Calu3 (cell line): ENCODE measurements around the gene STEAP2. TPM values are rescaled to one million over a fixed set of nuclear protein-coding genes. Genes with fewer than 3 reads are reported as not detected.

Experiments
- BruUV-seq: library from RNA; stranded (reverse); fragments of 400-500 nt; replicated peaks from 2 replicates; lab custom pipeline; 2021; lab: Mats Ljungman, UMichigan
- CTCF ChIA-PET: fragments of 300-600 bp; sonication (Branson Sonifier 250); formaldehyde crosslinking; loops from one replicate; lab custom pipeline; 2022; ENCODE audit warnings: antibody characterized with exemption; lab: Charles Lee
- DNase-seq: peaks from one replicate; pipeline ENCODE4 v3.0.0; 2022
- H3K27ac Mint-ChIP-seq: one replicate; pipeline ENCODE4 v1.8.0; 2022; ENCODE audit warnings: mixed read lengths; ENCODE audit not compliant: unreplicated experiment
- H3K27me3 Mint-ChIP-seq: one replicate; pipeline ENCODE4 v1.8.0; 2022; ENCODE audit warnings: mixed read lengths; ENCODE audit not compliant: unreplicated experiment
- H3K36me3 Mint-ChIP-seq: one replicate; pipeline ENCODE4 v1.8.0; 2022; ENCODE audit warnings: mild to moderate bottlenecking, moderate library complexity, mixed read lengths; ENCODE audit not compliant: insufficient read depth, unreplicated experiment
- H3K4me1 Mint-ChIP-seq: one replicate; pipeline ENCODE4 v1.8.0; 2022; ENCODE audit warnings: mild to moderate bottlenecking, low read depth, mixed read lengths; ENCODE audit not compliant: unreplicated experiment
- H3K4me3 Mint-ChIP-seq: one replicate; pipeline ENCODE4 v1.8.0; 2022; ENCODE audit warnings: mild to moderate bottlenecking, low read depth, moderate library complexity, mixed read lengths; ENCODE audit not compliant: unreplicated experiment
- H3K9me3 Mint-ChIP-seq: one replicate; pipeline ENCODE4 v1.8.0; 2022; ENCODE audit warnings: low read depth, mixed read lengths; ENCODE audit not compliant: unreplicated experiment
- intact Hi-C: fragments of 100-400 bp; cut with micrococcal nuclease; formaldehyde crosslinking; loops from one replicate; pipeline ENCODE4 v1.10.0; 2022; ENCODE audit not compliant: unreplicated experiment
- total RNA-seq: library from RNA; stranded (reverse); gene quantifications from 2 replicates; pipeline ENCODE4 v1.2.3, GENCODE V29; 2022
- TF ChIP-seq, protein P1 (sequence below): fragments of 200-600 bp; IDR thresholded peaks from one replicate; pipeline ENCODE4 v1.8.0; 2022; ENCODE audit warnings: antibody characterized with exemption; ENCODE audit not compliant: unreplicated experiment

The STEAP2 gene
- total RNA-seq, 1 experiment from 2014 or later, result 38.5 TPM

DNA sequence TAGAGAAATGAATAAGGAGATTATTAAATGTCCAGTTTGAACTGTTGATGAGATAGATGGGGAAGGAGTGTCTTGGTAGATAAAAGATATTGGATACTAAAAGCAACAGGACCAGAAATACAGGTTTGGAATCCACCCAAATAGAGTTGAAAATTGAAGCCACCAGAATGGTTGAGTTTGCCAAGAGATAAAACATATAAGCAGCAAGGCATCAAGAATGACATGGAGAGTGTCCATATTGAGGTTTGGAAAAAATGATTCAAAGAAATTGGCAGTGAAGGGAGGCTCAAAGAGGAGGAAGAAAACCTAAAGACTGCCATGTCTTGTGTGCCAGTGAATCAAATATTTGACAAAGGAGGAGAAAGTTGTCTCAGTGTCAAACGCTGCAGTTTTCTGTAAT, 57.6 kb downstream of the STEAP2 start:
- no TSS peak for BruUV-seq
- TF ChIP-seq, protein P1, sequence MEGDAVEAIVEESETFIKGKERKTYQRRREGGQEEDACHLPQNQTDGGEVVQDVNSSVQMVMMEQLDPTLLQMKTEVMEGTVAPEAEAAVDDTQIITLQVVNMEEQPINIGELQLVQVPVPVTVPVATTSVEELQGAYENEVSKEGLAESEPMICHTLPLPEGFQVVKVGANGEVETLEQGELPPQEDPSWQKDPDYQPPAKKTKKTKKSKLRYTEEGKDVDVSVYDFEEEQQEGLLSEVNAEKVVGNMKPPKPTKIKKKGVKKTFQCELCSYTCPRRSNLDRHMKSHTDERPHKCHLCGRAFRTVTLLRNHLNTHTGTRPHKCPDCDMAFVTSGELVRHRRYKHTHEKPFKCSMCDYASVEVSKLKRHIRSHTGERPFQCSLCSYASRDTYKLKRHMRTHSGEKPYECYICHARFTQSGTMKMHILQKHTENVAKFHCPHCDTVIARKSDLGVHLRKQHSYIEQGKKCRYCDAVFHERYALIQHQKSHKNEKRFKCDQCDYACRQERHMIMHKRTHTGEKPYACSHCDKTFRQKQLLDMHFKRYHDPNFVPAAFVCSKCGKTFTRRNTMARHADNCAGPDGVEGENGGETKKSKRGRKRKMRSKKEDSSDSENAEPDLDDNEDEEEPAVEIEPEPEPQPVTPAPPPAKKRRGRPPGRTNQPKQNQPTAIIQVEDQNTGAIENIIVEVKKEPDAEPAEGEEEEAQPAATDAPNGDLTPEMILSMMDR, result no peak
- Mint-ChIP-seq H3K36me3 (no peaks in the 10 kb centered on the region), H3K9me3 (no peaks in the 10 kb centered on the region), H3K4me1 (peaks cover 13% of the 10 kb centered on the region), H3K27ac (no peak overlapping the region), H3K27me3 (no peaks in the 10 kb centered on the region), H3K4me3 (no peak overlapping the region)
- DNase-seq, result no peak
- CTCF ChIA-PET, result no interaction called here
- intact Hi-C loops, result loop anchor here (5.0 kb wide), 1 partner anchor 158 kb away; no protein-coding TSS in a partner anchor

GRCh38 chr7:90270431-90271178, 59.1 kb downstream of the STEAP2 start:
- intact Hi-C loops, result no loop called here
- TF ChIP-seq, protein P1, result no peak
- H3K4me3 Mint-ChIP-seq, result no peak overlapping the region
- H3K36me3 Mint-ChIP-seq, result no peaks in the 10 kb centered on the region
- H3K9me3 Mint-ChIP-seq, result no peaks in the 10 kb centered on the region
- no peaks in the 10 kb centered on the region for H3K27me3 Mint-ChIP-seq
- no peak for DNase-seq
- peaks cover 13% of the 10 kb centered on the region for H3K4me1 Mint-ChIP-seq
- H3K27ac Mint-ChIP-seq, result no peak overlapping the region
- BruUV-seq, result no TSS peak
- CTCF ChIA-PET, result no interaction called here

GRCh38 chr7:90271753-90272152, 60.2 kb downstream of the STEAP2 start:
- CTCF ChIA-PET, result no interaction called here
- Mint-ChIP-seq H3K4me1 (peaks cover 13% of the 10 kb centered on the region), H3K4me3 (no peak overlapping the region), H3K27me3 (no peaks in the 10 kb centered on the region), H3K9me3 (no peaks in the 10 kb centered on the region), H3K27ac (no peak overlapping the region), H3K36me3 (no peaks in the 10 kb centered on the region)
- intact Hi-C loops, result no loop called here
- no peak for DNase-seq
- TF ChIP-seq, protein P1, result no peak
- BruUV-seq, result no TSS peak

GRCh38 chr7:90272242-90272641, 60.7 kb downstream of the STEAP2 start:
- TF ChIP-seq, protein P1, result no peak
- BruUV-seq, result no TSS peak

More at GRCh38 chr7:90272242-90272641, 60.7 kb downstream of the STEAP2 start:
- no peak overlapping the region for H3K27ac Mint-ChIP-seq
- intact Hi-C loops, result no loop called here
- H3K4me1 Mint-ChIP-seq, result peaks cover 13% of the 10 kb centered on the region
- no peaks in the 10 kb centered on the region for H3K9me3 Mint-ChIP-seq
- no peaks in the 10 kb centered on the region for H3K27me3 Mint-ChIP-seq
- H3K36me3 Mint-ChIP-seq, result no peaks in the 10 kb centered on the region
- no peak overlapping the region for H3K4me3 Mint-ChIP-seq
- CTCF ChIA-PET, result no interaction called here
- no peak for DNase-seq
